Naive thymus-derived CD8-positive, alpha-beta T cell (primary cell): ENCODE data around the gene SLC2A3. TPM values are rescaled to one million over a fixed set of nuclear protein-coding genes. Genes with fewer than 3 reads are reported as not detected.
A peak's percentile ranks its signal among the peaks of the same experiment; 100 is the strongest.

Experiments used
- ATAC-seq, 2 donors: fragments of 150-1000 bp; cut with Tn5 transposase in 1 of 2; sonication (Bioruptor Pico), chemical (Tn5 transposase) in 1 of 2; 1 replicate in 1 of 2; 2 replicates in 1 of 2; pipeline ENCODE4 v1.10.0; 2021; ENCODE audit warnings: mild to moderate bottlenecking in 2 of 2, moderate library complexity in 2 of 2
- POLR2A ChIA-PET: fragments of 350-600 bp; sonication (Branson Sonifier 250); formaldehyde crosslinking; loops from one replicate; lab custom pipeline; 2021; ENCODE audit warnings: antibody characterized with exemption; lab: Charles Lee
- DNase-seq, 10 donors: peaks; one replicate each; pipeline versions ENCODE4 v3.0.0 to v3.0.0-alpha.2; 2020 to 2022
- H3K27ac Mint-ChIP-seq, 10 donors: one replicate each; pipeline ENCODE4 v1.8.0; 2020 to 2022; ENCODE audit warnings: mild to moderate bottlenecking in 10 of 10, mixed read lengths in 10 of 10, moderate library complexity in 4 of 10, inconsistent platforms in 1 of 10
- H3K27me3 Mint-ChIP-seq, 5 donors: one replicate each; pipeline ENCODE4 v1.8.0; 2021 to 2022; ENCODE audit warnings: mixed read lengths in 5 of 5
- H3K36me3 Mint-ChIP-seq, 3 donors: one replicate each; pipeline ENCODE4 v1.8.0; 2020 to 2022; ENCODE audit warnings: mixed read lengths in 3 of 3, mild to moderate bottlenecking in 2 of 3, inconsistent platforms in 1 of 3
- H3K4me1 Mint-ChIP-seq, 4 donors: one replicate each; pipeline ENCODE4 v1.8.0; 2021 to 2022; ENCODE audit warnings: mixed read lengths in 4 of 4
- H3K4me3 Mint-ChIP-seq, 10 donors: one replicate each; pipeline ENCODE4 v1.8.0; 2020 to 2022; ENCODE audit warnings: mild to moderate bottlenecking in 10 of 10, mixed read lengths in 10 of 10, moderate library complexity in 6 of 10, inconsistent platforms in 1 of 10
- H3K9me3 Mint-ChIP-seq, 9 donors: one replicate each; pipeline ENCODE4 v1.8.0; 2020 to 2022; ENCODE audit warnings: mixed read lengths in 9 of 9, mild to moderate bottlenecking in 3 of 9, inconsistent platforms in 1 of 9, moderate library complexity in 1 of 9
- polyA plus RNA-seq, 3 donors: library from polyadenylated mRNA; unstranded; fragments of 300-500 nt; fragmentation: Illumina TruSeq; gene quantifications; one replicate each; pipeline ENCODE4 v1.2.3, GENCODE V29; 2021
- total RNA-seq, 8 experiments: library from RNA in 2 of 8; stranded (reverse) in 2 of 8; gene quantifications; one replicate each; pipeline ENCODE4 v1.2.3 and lab custom pipeline; 2021 to 2026

The SLC2A3 gene
- total and polyA plus RNA-seq, 5 experiments from 2014 or later = 47.6 to 115 (median 88.0) TPM

DNA sequence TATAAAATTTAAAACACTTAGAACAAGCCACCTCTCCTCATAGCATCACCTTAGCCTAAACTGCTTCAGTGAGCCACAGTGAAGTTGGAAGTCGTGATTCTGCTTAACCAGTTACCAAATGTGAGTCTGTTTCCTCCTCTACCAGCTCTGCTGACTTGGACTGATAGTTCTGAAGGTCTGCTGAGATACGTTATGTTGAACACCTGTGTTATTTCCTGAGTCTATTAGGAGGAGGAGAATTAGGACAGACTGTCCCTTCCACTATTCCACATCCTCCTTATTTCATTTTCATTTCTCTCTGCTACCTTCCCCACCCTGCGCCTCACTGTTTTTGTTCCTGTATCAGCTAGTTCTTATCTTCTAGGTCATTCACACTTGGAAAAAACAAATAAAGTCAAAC, 65.7 kb downstream of the SLC2A3 start:
- Mint-ChIP-seq H3K4me3 (no peak overlapping the region), H3K4me1 (peaks cover 0 to 7% (median 5%) of the 10 kb centered on the region in 4 donors), H3K27me3 (peaks cover 14 to 36% (median 25%) of the 10 kb centered on the region in 5 donors), H3K36me3 (peaks cover 0 to 3% (median 3%) of the 10 kb centered on the region in 3 donors), H3K27ac (peak overlapping the region in 1 of 10 donors; percentile 11), H3K9me3 (peaks cover 0 to 4% (median 0%) of the 10 kb centered on the region in 9 donors)
- POLR2A ChIA-PET = no interaction called here
- ATAC-seq = no peak
- no peak for DNase-seq

Other genes starting within 250 kb of the SLC2A3 start
- gene GDF3, start 240.4 kb downstream of the SLC2A3 start, total RNA-seq = not detected
- gene GDF3, start 240.4 kb downstream of the SLC2A3 start, polyA plus RNA-seq = not detected
- not detected for gene DPPA3, start 224.8 kb downstream of the SLC2A3 start, total RNA-seq
- not detected for gene DPPA3, start 224.8 kb downstream of the SLC2A3 start, polyA plus RNA-seq
- gene CLEC4C, start 188.8 kb downstream of the SLC2A3 start, total RNA-seq = not detected
- not detected for gene CLEC4C, start 188.8 kb downstream of the SLC2A3 start, polyA plus RNA-seq
- gene NANOGNB, start 171.0 kb downstream of the SLC2A3 start, total RNA-seq = not detected
- gene NANOGNB, start 171.0 kb downstream of the SLC2A3 start, polyA plus RNA-seq = not detected
- gene NANOG, start 146.8 kb downstream of the SLC2A3 start, total RNA-seq = not detected
- under 1 TPM in 1 of 3 donors, not detected in 2; 0.02 TPM for gene NANOG, start 146.8 kb downstream of the SLC2A3 start, polyA plus RNA-seq
- not detected for gene SLC2A14, start 63.3 kb downstream of the SLC2A3 start, total RNA-seq
- under 1 TPM in 1 of 3 donors, not detected in 2; 0.67 TPM for gene SLC2A14, start 63.3 kb downstream of the SLC2A3 start, polyA plus RNA-seq
- gene FOXJ2, start 96.5 kb upstream of the SLC2A3 start, total RNA-seq = 10 to 100 TPM; 26.6 to 27.1 TPM
- gene FOXJ2, start 96.5 kb upstream of the SLC2A3 start, polyA plus RNA-seq = 10 to 100 TPM in 1 of 3 donors, 1 to 10 TPM in 2; 6.7 to 14.4 (median 9.7) TPM
- gene C3AR1, start 130.2 kb upstream of the SLC2A3 start, total RNA-seq = 1 to 10 TPM; 1.5 to 2.0 TPM
- gene C3AR1, start 130.2 kb upstream of the SLC2A3 start, polyA plus RNA-seq = 1 to 10 TPM in 2 of 3 donors, under 1 TPM in 1; 0.09 to 6.5 (median 2.7) TPM
- gene NECAP1, start 146.1 kb upstream of the SLC2A3 start, total RNA-seq = 10 to 100 TPM; 59.8 to 67.9 TPM
- 10 to 100 TPM; 20.4 to 26.0 (median 24.9) TPM for gene NECAP1, start 146.1 kb upstream of the SLC2A3 start, polyA plus RNA-seq
- gene CLEC4A, start 187.4 kb upstream of the SLC2A3 start, total RNA-seq = 1 to 10 TPM; 1.4 to 2.9 TPM
- under 1 TPM; 0.39 to 0.82 (median 0.60) TPM for gene CLEC4A, start 187.4 kb upstream of the SLC2A3 start, polyA plus RNA-seq
- not detected for gene ZNF705A, start 220.8 kb upstream of the SLC2A3 start, total RNA-seq
- gene ZNF705A, start 220.8 kb upstream of the SLC2A3 start, polyA plus RNA-seq = not detected